HEK293 (cell line): ENCODE measurements around the gene MSRB1.

Source experiments
- CTCF ChIA-PET: fragments of 350-600 bp; formaldehyde crosslinking; extraction: SDS; loops from one replicate; lab custom pipeline; 2021; ENCODE audit warnings: antibody characterized with exemption; lab: Yijun Ruan, JAX
- POLR2A ChIA-PET: fragments of 300-600 bp; formaldehyde crosslinking; extraction: SDS; loops from one replicate; lab custom pipeline; 2020; ENCODE audit warnings: antibody characterized with exemption, inconsistent platforms; lab: Yijun Ruan, JAX
- H3K27ac ChIP-seq: fragments of 200-500 bp; sonication (Bioruptor generic); 2 replicates; pipeline ENCODE4 v1.5.1; 2014; ENCODE audit warnings: low read depth, low read length, control low read depth, inconsistent platforms; ENCODE audit errors: extremely low read depth
- H3K36me3 ChIP-seq, 2 experiments: fragments of 200-500 bp in 1 of 2; sonication (Bioruptor generic) in 1 of 2; 1 replicate in 1 of 2; 2 replicates in 1 of 2; pipeline ENCODE4 v1.5.1; 2014 to 2017; ENCODE audit warnings: inconsistent platforms in 2 of 2, low read length in 2 of 2; ENCODE audit not compliant: control insufficient read depth in 2 of 2, insufficient read depth in 1 of 2
- H3K4me1 ChIP-seq: fragments of 200-500 bp; sonication (Bioruptor generic); 2 replicates; pipeline ENCODE4 v1.5.1; 2014; ENCODE audit warnings: mild to moderate bottlenecking, low read length, inconsistent platforms; ENCODE audit not compliant: control insufficient read depth, insufficient read depth
- H3K4me3 ChIP-seq: 2 replicates; pipeline ENCODE4 v1.5.1; 2011; ENCODE audit warnings: low read depth, mild to moderate bottlenecking, control low read depth, low read length, moderate library complexity
- H3K9me3 ChIP-seq: fragments of 200-500 bp; sonication (Bioruptor generic); 2 replicates; pipeline ENCODE4 v1.5.1; 2014; ENCODE audit warnings: low read depth, low read length, inconsistent platforms; ENCODE audit not compliant: control insufficient read depth, insufficient read depth
- EGR2 ChIP-seq: fragments of 450-650 bp; formaldehyde crosslinking; IDR thresholded peaks from 2 replicates; pipeline ENCODE4 v1.5.1; 2016; ENCODE audit warnings: low read depth, missing biosample characterization, missing genetic modification characterization
- GLI4 ChIP-seq: fragments of 450-650 bp; formaldehyde crosslinking; IDR thresholded peaks from 2 replicates; pipeline ENCODE4 v1.5.1; 2016; ENCODE audit warnings: missing biosample characterization, missing genetic modification characterization
- GLIS1 ChIP-seq: fragments of 450-650 bp; formaldehyde crosslinking; IDR thresholded peaks from 2 replicates; pipeline ENCODE4 v1.5.1; 2016; ENCODE audit warnings: missing biosample characterization, missing genetic modification characterization
- GLIS2 ChIP-seq: fragments of 450-650 bp; formaldehyde crosslinking; IDR thresholded peaks from 2 replicates; pipeline ENCODE4 v1.5.1; 2016; ENCODE audit warnings: missing biosample characterization, missing genetic modification characterization
- HOXD13 ChIP-seq: sonication (generic); formaldehyde crosslinking; IDR thresholded peaks from 2 replicates; pipeline ENCODE4 v1.8.0; 2022; ENCODE audit warnings: missing genetic modification reagents, borderline replicate concordance
- IKZF3 ChIP-seq: fragments of 450-650 bp; IDR thresholded peaks from 2 replicates; pipeline ENCODE4 v1.5.0; 2018; ENCODE audit warnings: missing biosample characterization, mild to moderate bottlenecking, missing genetic modification characterization, moderate library complexity
- KLF1 ChIP-seq: fragments of 450-650 bp; formaldehyde crosslinking; IDR thresholded peaks from 2 replicates; pipeline ENCODE4 v1.5.1; 2016; ENCODE audit warnings: missing biosample characterization, missing genetic modification characterization
- KLF9 ChIP-seq: fragments of 450-650 bp; formaldehyde crosslinking; IDR thresholded peaks from 2 replicates; pipeline ENCODE4 v1.5.1; 2016; ENCODE audit warnings: missing biosample characterization, missing genetic modification characterization, low read depth
- SP2 ChIP-seq: fragments of 450-650 bp; formaldehyde crosslinking; IDR thresholded peaks from 2 replicates; pipeline ENCODE4 v1.5.1; 2016; ENCODE audit warnings: missing biosample characterization, missing genetic modification characterization
- ZBTB48 ChIP-seq: fragments of 450-650 bp; formaldehyde crosslinking; IDR thresholded peaks from 2 replicates; pipeline ENCODE4 v1.5.1; 2016; ENCODE audit warnings: missing biosample characterization, missing genetic modification characterization
- ZNF112 ChIP-seq: fragments of 450-650 bp; formaldehyde crosslinking; IDR thresholded peaks from 2 replicates; pipeline ENCODE4 v1.5.0; 2017; ENCODE audit warnings: missing biosample characterization, missing genetic modification characterization
- ZNF2 ChIP-seq: fragments of 450-650 bp; formaldehyde crosslinking; IDR thresholded peaks from 2 replicates; pipeline ENCODE4 v1.5.1; 2016; ENCODE audit warnings: missing biosample characterization, missing genetic modification characterization
- ZNF214 ChIP-seq: fragments of 450-650 bp; formaldehyde crosslinking; IDR thresholded peaks from 2 replicates; pipeline ENCODE4 v1.5.1; 2017; ENCODE audit warnings: missing biosample characterization, mild to moderate bottlenecking, missing genetic modification characterization, borderline replicate concordance
- ZNF223 ChIP-seq: fragments of 450-650 bp; formaldehyde crosslinking; IDR thresholded peaks from 2 replicates; pipeline ENCODE4 v1.5.1; 2016; ENCODE audit warnings: missing biosample characterization, missing genetic modification characterization
- ZNF335 ChIP-seq: fragments of 450-650 bp; formaldehyde crosslinking; conservative IDR thresholded peaks from 2 replicates; pipeline ENCODE4 v1.5.1; 2016; ENCODE audit warnings: missing biosample characterization, missing genetic modification characterization
- ZNF433 ChIP-seq: fragments of 450-650 bp; formaldehyde crosslinking; IDR thresholded peaks from 2 replicates; pipeline ENCODE4 v1.5.1; 2016; ENCODE audit warnings: missing biosample characterization, missing genetic modification characterization, low read depth
- ZNF530 ChIP-seq: fragments of 450-650 bp; formaldehyde crosslinking; IDR thresholded peaks from 2 replicates; pipeline ENCODE4 v1.5.1; 2016; ENCODE audit warnings: low read depth, missing biosample characterization, missing genetic modification characterization
- ZNF623 ChIP-seq: fragments of 450-650 bp; formaldehyde crosslinking; IDR thresholded peaks from 2 replicates; pipeline ENCODE4 v1.5.1; 2016; ENCODE audit warnings: missing biosample characterization, missing genetic modification characterization
- ZNF626 ChIP-seq: fragments of 450-650 bp; sonication (Bioruptor Pico); formaldehyde crosslinking; IDR thresholded peaks from 2 replicates; pipeline ENCODE4 v1.5.1; 2018; ENCODE audit warnings: missing biosample characterization, missing genetic modification characterization, inconsistent platforms
- ZNF629 ChIP-seq: fragments of 450-650 bp; formaldehyde crosslinking; IDR thresholded peaks from 2 replicates; pipeline ENCODE4 v1.5.1; 2017; ENCODE audit warnings: missing biosample characterization, missing genetic modification characterization
- ZSCAN23 ChIP-seq: fragments of 450-650 bp; formaldehyde crosslinking; IDR thresholded peaks from 2 replicates; pipeline ENCODE4 v1.5.1; 2016; ENCODE audit warnings: missing biosample characterization, missing genetic modification characterization
- ZXDB ChIP-seq: fragments of 450-650 bp; formaldehyde crosslinking; IDR thresholded peaks from 2 replicates; pipeline ENCODE4 v1.5.1; 2016; ENCODE audit warnings: missing biosample characterization, missing genetic modification characterization
- TF ChIP-seq, protein P1 (sequence below): fragments of 450-650 bp; formaldehyde crosslinking; IDR thresholded peaks from 2 replicates; pipeline ENCODE4 v1.5.1; 2017; ENCODE audit warnings: missing biosample characterization, mild to moderate bottlenecking, missing genetic modification characterization, moderate library complexity
- TF ChIP-seq, protein P2 (sequence below): fragments of 450-650 bp; formaldehyde crosslinking; IDR thresholded peaks from 2 replicates; pipeline ENCODE4 v1.5.1; 2016; ENCODE audit warnings: missing biosample characterization, missing genetic modification characterization
- TF ChIP-seq, protein P3 (sequence below): fragments of 450-650 bp; formaldehyde crosslinking; IDR thresholded peaks from 2 replicates; pipeline ENCODE4 v1.5.1; 2016; ENCODE audit warnings: missing biosample characterization, missing genetic modification characterization
- TF ChIP-seq, protein P4 (sequence below): fragments of 450-650 bp; formaldehyde crosslinking; IDR thresholded peaks from 2 replicates; pipeline ENCODE4 v1.5.1; 2017; ENCODE audit warnings: missing biosample characterization, missing genetic modification characterization
- TF ChIP-seq, protein P5 (sequence below): fragments of 450-650 bp; formaldehyde crosslinking; IDR thresholded peaks from 2 replicates; pipeline ENCODE4 v1.5.1; 2016; ENCODE audit warnings: missing biosample characterization, missing genetic modification characterization

The MSRB1 gene

DNA sequence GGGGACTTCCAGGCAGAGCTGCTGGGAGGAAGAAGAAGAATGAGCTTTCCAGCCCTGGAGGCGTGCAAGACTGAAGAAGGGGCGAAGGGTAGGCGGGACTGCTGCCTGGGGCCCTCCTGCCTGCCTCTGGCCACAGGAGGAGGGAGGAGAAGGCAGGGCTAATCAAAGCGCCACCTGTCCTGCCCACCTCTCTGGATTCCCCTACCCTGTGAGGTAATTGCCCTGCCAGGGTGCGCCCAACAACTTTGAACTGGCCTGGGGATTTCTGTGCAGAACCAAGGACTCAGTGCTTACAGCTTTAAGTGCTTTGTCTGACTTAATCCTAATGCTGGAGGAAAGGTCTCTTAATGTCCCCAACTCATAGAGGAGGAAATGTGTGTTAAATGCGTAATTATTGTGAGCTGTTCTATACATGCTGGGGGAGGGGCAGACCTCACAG, 38.4 kb upstream of the MSRB1 start, which contains the start of gene NOXO1:
Gene NOXO1 (minus strand): TSS at position 72 of the 439 bp plus-strand sequence. CDS start 290 bp downstream, outside the sequence.
- H3K36me3 ChIP-seq: peaks cover 0 to 47% of the 10 kb centered on the region in 2 experiments; a peak in 1 of 3 replicates
- no peak within 1 kb of the TSS for H3K27ac ChIP-seq
- peaks cover 7% of the 10 kb centered on the region; the same call in 1 of the 2 replicates for H3K4me1 ChIP-seq
- no peak within 1 kb of the TSS for H3K4me3 ChIP-seq
- H3K9me3 ChIP-seq: no peaks in the 10 kb centered on the region
- ChIA-PET POLR2A (interaction anchor here (1.0 to 10.1 kb wide), 3 partner anchors 16 to 174 kb away, joined by 3 to 76 read pairs (median 8); partner anchors contain the start of genes RPS2 and TRAF7), CTCF (interaction anchor here (0.5 kb wide), 1 partner anchor 82 kb away, joined by 3 read pairs; no protein-coding TSS in a partner anchor)
- TF ChIP-seq IKZF3 (tag by site-specific recombination) (no peak), GLIS1 (peak; percentile 23; the same call in 1 of the 2 replicates), ZNF2 (tag by site-specific recombination) (no peak), SP2 (peak; percentile 51), KLF9 (tag by site-specific recombination) (no peak), ZNF335 (0 out of 2 replicates have a peak, but pooled peaks have one; percentile 13), ZNF629 (tag by site-specific recombination) (no peak), EGR2 (peak; percentile 41; the same call in 1 of the 2 replicates)
- TF ChIP-seq, protein P1, sequence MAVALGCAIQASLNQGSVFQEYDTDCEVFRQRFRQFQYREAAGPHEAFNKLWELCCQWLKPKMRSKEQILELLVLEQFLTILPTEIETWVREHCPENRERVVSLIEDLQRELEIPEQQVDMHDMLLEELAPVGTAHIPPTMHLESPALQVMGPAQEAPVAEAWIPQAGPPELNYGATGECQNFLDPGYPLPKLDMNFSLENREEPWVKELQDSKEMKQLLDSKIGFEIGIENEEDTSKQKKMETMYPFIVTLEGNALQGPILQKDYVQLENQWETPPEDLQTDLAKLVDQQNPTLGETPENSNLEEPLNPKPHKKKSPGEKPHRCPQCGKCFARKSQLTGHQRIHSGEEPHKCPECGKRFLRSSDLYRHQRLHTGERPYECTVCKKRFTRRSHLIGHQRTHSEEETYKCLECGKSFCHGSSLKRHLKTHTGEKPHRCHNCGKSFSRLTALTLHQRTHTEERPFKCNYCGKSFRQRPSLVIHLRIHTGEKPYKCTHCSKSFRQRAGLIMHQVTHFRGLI: 0 out of 2 replicates have a peak, but pooled peaks have one; percentile 21
- TF ChIP-seq, protein P2, sequence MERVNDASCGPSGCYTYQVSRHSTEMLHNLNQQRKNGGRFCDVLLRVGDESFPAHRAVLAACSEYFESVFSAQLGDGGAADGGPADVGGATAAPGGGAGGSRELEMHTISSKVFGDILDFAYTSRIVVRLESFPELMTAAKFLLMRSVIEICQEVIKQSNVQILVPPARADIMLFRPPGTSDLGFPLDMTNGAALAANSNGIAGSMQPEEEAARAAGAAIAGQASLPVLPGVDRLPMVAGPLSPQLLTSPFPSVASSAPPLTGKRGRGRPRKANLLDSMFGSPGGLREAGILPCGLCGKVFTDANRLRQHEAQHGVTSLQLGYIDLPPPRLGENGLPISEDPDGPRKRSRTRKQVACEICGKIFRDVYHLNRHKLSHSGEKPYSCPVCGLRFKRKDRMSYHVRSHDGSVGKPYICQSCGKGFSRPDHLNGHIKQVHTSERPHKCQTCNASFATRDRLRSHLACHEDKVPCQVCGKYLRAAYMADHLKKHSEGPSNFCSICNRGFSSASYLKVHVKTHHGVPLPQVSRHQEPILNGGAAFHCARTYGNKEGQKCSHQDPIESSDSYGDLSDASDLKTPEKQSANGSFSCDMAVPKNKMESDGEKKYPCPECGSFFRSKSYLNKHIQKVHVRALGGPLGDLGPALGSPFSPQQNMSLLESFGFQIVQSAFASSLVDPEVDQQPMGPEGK (tag by site-specific recombination): peak; percentile 9; the same call in 1 of the 2 replicates

DNA sequence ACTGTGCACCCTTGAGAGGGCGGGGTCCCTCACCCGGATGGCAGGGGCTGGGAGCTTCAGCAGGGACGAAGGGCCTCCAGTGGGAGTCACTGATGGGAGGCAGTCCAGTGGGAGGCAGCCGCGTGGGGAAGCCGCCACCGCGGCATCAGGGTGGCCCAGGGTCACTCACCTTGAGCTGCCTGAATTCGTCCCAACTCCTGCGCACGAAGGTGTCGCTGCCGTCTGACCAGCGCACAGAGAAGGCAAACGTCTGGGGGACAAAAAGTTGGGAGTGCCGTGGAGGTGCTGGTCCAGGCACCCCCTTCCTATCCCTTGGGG, 37.7 kb upstream of the MSRB1 start:
- POLR2A ChIA-PET: interaction anchor here (1.3 to 10.1 kb wide), 3 partner anchors 15 to 174 kb away, joined by 3 to 76 read pairs (median 8); partner anchors contain the start of genes MSRB1, RPS2 and TRAF7
- Histone ChIP-seq H3K4me1 (peaks cover 7% of the 10 kb centered on the region; the same call in 1 of the 2 replicates), H3K27ac (no peak overlapping the region), H3K36me3 (peaks cover 0 to 47% of the 10 kb centered on the region in 2 experiments; a peak in 1 of 3 replicates), H3K9me3 (no peaks in the 10 kb centered on the region), H3K4me3 (no peak overlapping the region)
- CTCF ChIA-PET: interaction anchor here (0.5 to 0.8 kb wide), 3 partner anchors 15 to 118 kb away, joined by 3 to 4 read pairs (median 3); no protein-coding TSS in a partner anchor
- TF ChIP-seq ZNF214 (no peak), GLI4 (tag by site-specific recombination) (no peak), GLIS2 (tag by site-specific recombination) (no peak), KLF1 (no peak), ZNF530 (tag by site-specific recombination) (no peak), ZNF626 (tag by site-specific recombination) (no peak), ZNF112 (tag by site-specific recombination) (no peak), HOXD13 (CRISPR knock-in tag) (no peak), ZNF623 (tag by site-specific recombination) (no peak), ZNF433 (tag by site-specific recombination) (no peak), ZXDB (tag by site-specific recombination) (no peak), ZBTB48 (tag by site-specific recombination) (no peak), ZNF223 (no peak), ZSCAN23 (tag by site-specific recombination) (no peak)
- TF ChIP-seq, protein P3, sequence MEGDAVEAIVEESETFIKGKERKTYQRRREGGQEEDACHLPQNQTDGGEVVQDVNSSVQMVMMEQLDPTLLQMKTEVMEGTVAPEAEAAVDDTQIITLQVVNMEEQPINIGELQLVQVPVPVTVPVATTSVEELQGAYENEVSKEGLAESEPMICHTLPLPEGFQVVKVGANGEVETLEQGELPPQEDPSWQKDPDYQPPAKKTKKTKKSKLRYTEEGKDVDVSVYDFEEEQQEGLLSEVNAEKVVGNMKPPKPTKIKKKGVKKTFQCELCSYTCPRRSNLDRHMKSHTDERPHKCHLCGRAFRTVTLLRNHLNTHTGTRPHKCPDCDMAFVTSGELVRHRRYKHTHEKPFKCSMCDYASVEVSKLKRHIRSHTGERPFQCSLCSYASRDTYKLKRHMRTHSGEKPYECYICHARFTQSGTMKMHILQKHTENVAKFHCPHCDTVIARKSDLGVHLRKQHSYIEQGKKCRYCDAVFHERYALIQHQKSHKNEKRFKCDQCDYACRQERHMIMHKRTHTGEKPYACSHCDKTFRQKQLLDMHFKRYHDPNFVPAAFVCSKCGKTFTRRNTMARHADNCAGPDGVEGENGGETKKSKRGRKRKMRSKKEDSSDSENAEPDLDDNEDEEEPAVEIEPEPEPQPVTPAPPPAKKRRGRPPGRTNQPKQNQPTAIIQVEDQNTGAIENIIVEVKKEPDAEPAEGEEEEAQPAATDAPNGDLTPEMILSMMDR (tag by site-specific recombination): no peak
- TF ChIP-seq, protein P4, sequence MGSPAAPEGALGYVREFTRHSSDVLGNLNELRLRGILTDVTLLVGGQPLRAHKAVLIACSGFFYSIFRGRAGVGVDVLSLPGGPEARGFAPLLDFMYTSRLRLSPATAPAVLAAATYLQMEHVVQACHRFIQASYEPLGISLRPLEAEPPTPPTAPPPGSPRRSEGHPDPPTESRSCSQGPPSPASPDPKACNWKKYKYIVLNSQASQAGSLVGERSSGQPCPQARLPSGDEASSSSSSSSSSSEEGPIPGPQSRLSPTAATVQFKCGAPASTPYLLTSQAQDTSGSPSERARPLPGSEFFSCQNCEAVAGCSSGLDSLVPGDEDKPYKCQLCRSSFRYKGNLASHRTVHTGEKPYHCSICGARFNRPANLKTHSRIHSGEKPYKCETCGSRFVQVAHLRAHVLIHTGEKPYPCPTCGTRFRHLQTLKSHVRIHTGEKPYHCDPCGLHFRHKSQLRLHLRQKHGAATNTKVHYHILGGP (tag by site-specific recombination): no peak
- TF ChIP-seq, protein P5, sequence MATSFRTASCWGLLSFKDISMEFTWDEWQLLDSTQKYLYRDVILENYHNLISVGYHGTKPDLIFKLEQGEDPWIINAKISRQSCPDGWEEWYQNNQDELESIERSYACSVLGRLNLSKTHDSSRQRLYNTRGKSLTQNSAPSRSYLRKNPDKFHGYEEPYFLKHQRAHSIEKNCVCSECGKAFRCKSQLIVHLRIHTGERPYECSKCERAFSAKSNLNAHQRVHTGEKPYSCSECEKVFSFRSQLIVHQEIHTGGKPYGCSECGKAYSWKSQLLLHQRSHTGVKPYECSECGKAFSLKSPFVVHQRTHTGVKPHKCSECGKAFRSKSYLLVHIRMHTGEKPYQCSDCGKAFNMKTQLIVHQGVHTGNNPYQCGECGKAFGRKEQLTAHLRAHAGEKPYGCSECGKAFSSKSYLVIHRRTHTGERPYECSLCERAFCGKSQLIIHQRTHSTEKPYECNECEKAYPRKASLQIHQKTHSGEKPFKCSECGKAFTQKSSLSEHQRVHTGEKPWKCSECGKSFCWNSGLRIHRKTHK (tag by site-specific recombination): no peak
